K562 (cell line): ENCODE measurements around the gene SYT14. TPM values are rescaled to one million over a fixed set of nuclear protein-coding genes. Genes with fewer than 3 reads are reported as not detected.

ENCODE experiments used
- E2F4 ChIP-seq: sonication (generic); formaldehyde crosslinking; IDR thresholded peaks from 2 replicates; pipeline ENCODE4 v1.8.0; 2022; ENCODE audit warnings: mild to moderate bottlenecking, low read depth, missing genetic modification reagents
- FOXJ3 ChIP-seq: sonication (generic); formaldehyde crosslinking; IDR thresholded peaks from 2 replicates; pipeline ENCODE4 v1.4.0; 2020; ENCODE audit warnings: mild to moderate bottlenecking, missing genetic modification reagents
- HDAC8 ChIP-seq: fragments of 450-650 bp; IDR thresholded peaks from 2 replicates; pipeline ENCODE4 v1.6.1; 2016; ENCODE audit warnings: mild to moderate bottlenecking, missing genetic modification characterization, moderate library complexity, missing compliant biosample characterization
- IRF9 ChIP-seq: fragments of 450-650 bp; IDR thresholded peaks from 2 replicates; pipeline ENCODE4 v1.6.1; 2016; ENCODE audit warnings: missing biosample characterization, missing genetic modification characterization
- RAD21 ChIP-seq, 2 experiments: fragments of 250-450 bp in 1 of 2; fragments of 450-650 bp in 1 of 2; sonication (Bioruptor Pico) in 1 of 2; formaldehyde crosslinking in 1 of 2; IDR thresholded peaks in 1 of 2; conservative IDR thresholded peaks in 1 of 2; 2 replicates each; pipeline versions ENCODE4 v1.4.0 to v1.8.0; 2020 to 2022; ENCODE audit warnings: mild to moderate bottlenecking in 2 of 2, moderate library complexity in 1 of 2
- REST ChIP-seq, 2 experiments: fragments of 450-650 bp; formaldehyde crosslinking in 1 of 2; IDR thresholded peaks; 2 replicates each; pipeline versions ENCODE4 v1.4.0 to v1.6.1; 2014 to 2020; ENCODE audit warnings: mild to moderate bottlenecking in 2 of 2, borderline replicate concordance in 1 of 2, low read depth in 1 of 2
- TCF3 ChIP-seq: sonication (generic); formaldehyde crosslinking; IDR thresholded peaks from 2 replicates; pipeline ENCODE4 v1.4.0; 2020; ENCODE audit warnings: mild to moderate bottlenecking, missing genetic modification reagents
- polyA plus RNA-seq, 8 experiments: library from polyadenylated mRNA; depleted of rRNA in 4 of 8; stranded (reverse) in 5 of 8; unstranded in 3 of 8; fragments of >200 nt; fragmentation: Nextera tagmentation in 2 of 8; fragmentation: Illumina TruSeq in 1 of 8; extraction: Ambion mirVana in 2 of 8; extraction: Trizol in 1 of 8; gene quantifications; 2 replicates each; pipeline versions ENCODE4 v1.2.1 to v1.2.3, GENCODE V29; 2011 to 2014; ENCODE audit warnings: inconsistent platforms in 1 of 8, missing spikeins in 1 of 8
- total RNA-seq, 7 experiments: library from RNA; depleted of rRNA in 6 of 7; stranded (reverse); fragments of >200 nt in 6 of 7; fragmentation: Illumina TruSeq in 2 of 7; extraction: Trizol in 2 of 7; gene quantifications; 2 replicates each; pipeline versions ENCODE4 v1.2.1 to v1.2.3, GENCODE V29; 2011 to 2021; ENCODE audit warnings: low replicate concordance in 1 of 7

Gene SYT14
- total and polyA plus RNA-seq, 9 of the 15 experiments (the other 6 are each of a cell fraction or from before 2014, with no cell fraction given) = 0.01 to 0.04 TPM; not detected in 7

- TF ChIP-seq IRF9 (tag) (no peak), E2F4 (no peak), TCF3 (CRISPR knock-in tag) (no peak), RAD21 (CRISPR knock-in tag; conservative IDR thresholded peaks at IDR 0.05 in 1 of 2, IDR thresholded peaks at IDR 0.05 in 1 of 2) (peak; percentile 65 to 82), REST (IDR thresholded peaks at IDR 0.05; ENCODE audit: borderline replicate concordance) (peak; percentile 43; the same call in 1 of the 2 replicates), REST (CRISPR knock-in tag; IDR thresholded peaks at IDR 0.05; ENCODE audit: low read depth) (no peak), HDAC8 (no peak), FOXJ3 (CRISPR knock-in tag) (no peak)
Measured at GRCh38 chr1:209989525-209989924, 51.5 kb downstream of the SYT14 start (continued).
